GM12874 (cell line): ENCODE measurements around the gene INTS1.

Experiments used
- CTCF ChIP-seq: IDR thresholded peaks from 2 replicates; pipeline ENCODE4 v1.5.1; 2011; ENCODE audit warnings: low read depth, mild to moderate bottlenecking, control low read depth, low read length, moderate library complexity; ENCODE audit not compliant: insufficient read depth

INTS1 gene

GRCh38 chr7:1459920-1460820 is 44.0 kb downstream of the INTS1 start:
- no peak for TF ChIP-seq CTCF

GRCh38 chr7:1459512-1459892 is 44.7 kb downstream of the INTS1 start:
- TF ChIP-seq CTCF = no peak

GRCh38 chr7:1458683-1459511 is 45.3 kb downstream of the INTS1 start, which contains the start of gene MICALL2:
Gene MICALL2 (minus strand): TSS chr7:1459470. CDS start chr7:1459326, 144 bp downstream.
- no peak for TF ChIP-seq CTCF

GRCh38 chr7:1457949-1458682 is 46.1 kb downstream of the INTS1 start:
- TF ChIP-seq CTCF = no peak

GRCh38 chr7:1457059-1457948 is 46.9 kb downstream of the INTS1 start:
- TF ChIP-seq CTCF = no peak

- TF ChIP-seq CTCF = no peak
Measured at GRCh38 chr7:1455955-1456354, 48.2 kb downstream of the INTS1 start.
